MCF 10A (cell line): ENCODE measurements around the gene XIRP1. TPM values are rescaled to one million over a fixed set of nuclear protein-coding genes. Genes with fewer than 3 reads are reported as not detected.

ENCODE experiments used
- BruUV-seq: library from RNA; stranded (reverse); fragments of 400-500 nt; replicated peaks from 2 replicates; lab custom pipeline; 2021; lab: Mats Ljungman, UMichigan
- CTCF ChIA-PET: fragments of 300-600 bp; sonication (Branson Sonifier 250); formaldehyde crosslinking; extraction: SDS; loops from one replicate; lab custom pipeline; 2021; ENCODE audit warnings: antibody characterized with exemption, inconsistent platforms; lab: Yijun Ruan, JAX
- POLR2A ChIA-PET: fragments of 300-600, 350-650 bp; sonication (Branson Sonifier 250); formaldehyde crosslinking; extraction: SDS; loops from one replicate; lab custom pipeline; 2020; ENCODE audit warnings: antibody characterized with exemption, inconsistent platforms; lab: Yijun Ruan, JAX
- DNase-seq: peaks from one replicate; pipeline ENCODE4 v3.0.0-alpha.2; 2018; ENCODE audit not compliant: unreplicated experiment
- H3K27ac Mint-ChIP-seq: one replicate; pipeline ENCODE4 v1.8.0; 2022; ENCODE audit warnings: mild to moderate bottlenecking, low read depth, mixed read lengths; ENCODE audit not compliant: unreplicated experiment
- H3K27me3 Mint-ChIP-seq: one replicate; pipeline ENCODE4 v1.8.0; 2022; ENCODE audit warnings: mixed read lengths; ENCODE audit not compliant: insufficient read depth, unreplicated experiment
- H3K36me3 Mint-ChIP-seq: one replicate; pipeline ENCODE4 v1.8.0; 2022; ENCODE audit warnings: mild to moderate bottlenecking, moderate library complexity, mixed read lengths; ENCODE audit not compliant: insufficient read depth, unreplicated experiment
- H3K4me1 Mint-ChIP-seq: one replicate; pipeline ENCODE4 v1.8.0; 2022; ENCODE audit warnings: mixed read lengths; ENCODE audit not compliant: insufficient read depth, unreplicated experiment
- H3K4me3 Mint-ChIP-seq: one replicate; pipeline ENCODE4 v1.8.0; 2022; ENCODE audit warnings: mild to moderate bottlenecking, moderate library complexity, mixed read lengths; ENCODE audit not compliant: unreplicated experiment
- H3K9me3 Mint-ChIP-seq: one replicate; pipeline ENCODE4 v1.8.0; 2022; ENCODE audit warnings: mixed read lengths; ENCODE audit not compliant: unreplicated experiment
- intact Hi-C: fragments of 100-400 bp; cut with micrococcal nuclease; formaldehyde crosslinking; loops from 2 replicates; pipeline ENCODE4 v1.14.1; 2022
- total RNA-seq: library from RNA; stranded (reverse); gene quantifications from 2 replicates; pipeline ENCODE4 v1.2.3, GENCODE V29; 2022
- TF ChIP-seq, protein P1 (sequence below): fragments of 200-600 bp; IDR thresholded peaks from one replicate; pipeline ENCODE4 v1.8.0; 2022; ENCODE audit warnings: antibody characterized with exemption, mild to moderate bottlenecking; ENCODE audit not compliant: unreplicated experiment

Gene XIRP1
- total RNA-seq, 1 experiment from 2014 or later: not detected

DNA sequence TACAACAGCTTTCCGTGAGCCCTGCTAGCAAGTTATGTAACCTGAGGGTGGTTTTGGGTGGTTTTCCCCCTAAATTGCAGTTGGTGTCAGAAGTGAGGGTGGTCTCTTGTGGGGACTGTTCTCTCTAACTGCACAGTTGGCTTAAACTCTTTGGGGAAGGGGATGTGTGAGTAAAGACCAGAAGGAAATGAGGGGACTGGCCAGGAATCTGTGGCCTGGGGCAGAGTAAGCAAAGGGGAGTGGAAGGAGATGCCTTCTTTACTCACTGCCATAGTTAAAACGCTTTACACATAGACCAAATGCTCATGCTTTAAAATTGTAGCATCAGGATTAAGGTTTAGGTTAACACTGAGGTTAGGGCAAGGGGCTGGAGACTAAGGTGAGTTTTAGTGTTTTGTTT, 21.2 kb upstream of the XIRP1 start:
- Mint-ChIP-seq H3K27me3 (peaks cover 51% of the 10 kb centered on the region), H3K9me3 (no peaks in the 10 kb centered on the region), H3K4me1 (no peaks in the 10 kb centered on the region), H3K4me3 (no peak overlapping the region), H3K36me3 (peaks cover 6% of the 10 kb centered on the region), H3K27ac (no peak overlapping the region)
- intact Hi-C loops: no loop called here
- DNase-seq: no peak
- no TSS peak for BruUV-seq
- ChIA-PET POLR2A (interaction anchor here (0.7 to 1.3 kb wide), 2 partner anchors 73 to 144 kb away, joined by 3 read pairs; no protein-coding TSS in a partner anchor), CTCF (interaction anchor here (0.9 to 20.7 kb wide), 4 partner anchors 23 to 76 kb away, joined by 3 to 339 read pairs (median 4); no protein-coding TSS in a partner anchor)
- TF ChIP-seq, protein P1, sequence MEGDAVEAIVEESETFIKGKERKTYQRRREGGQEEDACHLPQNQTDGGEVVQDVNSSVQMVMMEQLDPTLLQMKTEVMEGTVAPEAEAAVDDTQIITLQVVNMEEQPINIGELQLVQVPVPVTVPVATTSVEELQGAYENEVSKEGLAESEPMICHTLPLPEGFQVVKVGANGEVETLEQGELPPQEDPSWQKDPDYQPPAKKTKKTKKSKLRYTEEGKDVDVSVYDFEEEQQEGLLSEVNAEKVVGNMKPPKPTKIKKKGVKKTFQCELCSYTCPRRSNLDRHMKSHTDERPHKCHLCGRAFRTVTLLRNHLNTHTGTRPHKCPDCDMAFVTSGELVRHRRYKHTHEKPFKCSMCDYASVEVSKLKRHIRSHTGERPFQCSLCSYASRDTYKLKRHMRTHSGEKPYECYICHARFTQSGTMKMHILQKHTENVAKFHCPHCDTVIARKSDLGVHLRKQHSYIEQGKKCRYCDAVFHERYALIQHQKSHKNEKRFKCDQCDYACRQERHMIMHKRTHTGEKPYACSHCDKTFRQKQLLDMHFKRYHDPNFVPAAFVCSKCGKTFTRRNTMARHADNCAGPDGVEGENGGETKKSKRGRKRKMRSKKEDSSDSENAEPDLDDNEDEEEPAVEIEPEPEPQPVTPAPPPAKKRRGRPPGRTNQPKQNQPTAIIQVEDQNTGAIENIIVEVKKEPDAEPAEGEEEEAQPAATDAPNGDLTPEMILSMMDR: no peak

- Mint-ChIP-seq H3K4me3 (no peak overlapping the region), H3K27ac (no peak overlapping the region), H3K4me1 (no peaks in the 10 kb centered on the region), H3K36me3 (peaks cover 6% of the 10 kb centered on the region), H3K27me3 (peaks cover 41% of the 10 kb centered on the region), H3K9me3 (no peaks in the 10 kb centered on the region)
- no TSS peak for BruUV-seq
- TF ChIP-seq, protein P1: no peak
- no peak for DNase-seq
- ChIA-PET POLR2A (interaction anchor here (0.7 kb wide), 2 partner anchors 16 to 143 kb away, joined by 3 read pairs; no protein-coding TSS in a partner anchor), CTCF (interaction anchor here (0.9 to 20.7 kb wide), 3 partner anchors 9 to 77 kb away, joined by 3 to 339 read pairs (median 3); no protein-coding TSS in a partner anchor)
- intact Hi-C loops: no loop called here
Observed at GRCh38 chr3:39212665-39213064, 20.3 kb upstream of the XIRP1 start.

DNA sequence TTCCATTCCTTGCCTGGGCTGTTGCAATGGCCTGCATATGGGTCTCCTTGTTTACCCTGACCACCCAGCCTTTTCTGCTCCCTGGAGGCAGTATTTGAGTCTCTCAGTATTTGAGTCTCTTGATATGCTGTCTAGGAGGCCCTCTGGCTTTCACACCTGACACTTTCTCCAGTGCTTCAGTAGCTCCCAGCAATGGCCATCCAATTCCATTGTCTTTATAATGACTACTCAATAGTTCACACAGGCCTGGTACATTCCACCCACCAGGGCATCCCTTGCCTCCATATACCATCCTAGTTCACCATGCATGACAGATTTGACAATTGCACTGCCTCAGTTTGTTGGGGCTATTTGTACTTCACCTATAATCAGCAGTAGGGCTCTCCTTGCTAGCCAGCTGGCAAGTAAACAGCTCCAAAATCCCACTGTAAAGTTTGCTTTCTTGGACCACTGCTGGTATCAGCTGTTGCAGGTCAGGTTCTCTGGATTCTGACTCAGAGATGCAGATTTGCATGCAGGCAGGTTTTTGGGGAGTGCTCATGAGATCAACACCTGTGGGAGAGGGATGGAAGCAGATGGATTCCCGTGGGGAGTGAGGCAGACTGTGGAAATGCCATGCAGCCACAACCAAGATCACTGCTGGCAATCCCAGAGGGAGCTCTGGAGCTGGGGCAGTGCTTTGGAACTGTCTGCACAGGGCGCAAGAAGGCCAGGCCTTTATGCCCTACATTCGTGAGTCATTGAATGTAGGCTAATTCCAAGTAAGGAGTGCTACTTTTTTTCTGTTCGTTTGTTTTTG, 19.1 kb upstream of the XIRP1 start:
- H3K27me3 Mint-ChIP-seq: peaks cover 39% of the 10 kb centered on the region
- BruUV-seq: no TSS peak

GRCh38 chr3:39210078-39210477, 17.7 kb upstream of the XIRP1 start:
- H3K36me3 Mint-ChIP-seq: no peaks in the 10 kb centered on the region
- peaks cover 40% of the 10 kb centered on the region for H3K27me3 Mint-ChIP-seq
- no peak overlapping the region for H3K27ac Mint-ChIP-seq
- no TSS peak for BruUV-seq
- DNase-seq: no peak
- no peaks in the 10 kb centered on the region for H3K4me1 Mint-ChIP-seq
- H3K9me3 Mint-ChIP-seq: no peaks in the 10 kb centered on the region
- ChIA-PET CTCF (interaction anchor here (0.6 to 20.7 kb wide), 5 partner anchors 18 to 80 kb away, joined by 3 to 339 read pairs (median 3); partner anchors contain the start of genes CX3CR1 and XIRP1), POLR2A (no interaction called here)
- intact Hi-C loops: no loop called here
- TF ChIP-seq, protein P1: no peak
- no peak overlapping the region for H3K4me3 Mint-ChIP-seq

More for the DNA sequence above, 19.1 kb upstream of the XIRP1 start:
- Mint-ChIP-seq H3K9me3 (no peaks in the 10 kb centered on the region), H3K4me3 (no peak overlapping the region), H3K36me3 (peaks cover 2% of the 10 kb centered on the region), H3K27ac (no peak overlapping the region), H3K4me1 (no peaks in the 10 kb centered on the region)
- no peak for DNase-seq
- intact Hi-C loops: no loop called here
- TF ChIP-seq, protein P1: no peak
- ChIA-PET CTCF (interaction anchor here (0.6 to 20.7 kb wide), 5 partner anchors 8 to 152 kb away, joined by 3 to 339 read pairs (median 4); no protein-coding TSS in a partner anchor), POLR2A (no interaction called here)
